Hippocampal formation (tissue), 2 donors: Measurements from ENCODE around the gene FKBP6.
"Not testable (repeated sequence)": the region's sequence is repeated elsewhere in the genome, so short reads cannot be mapped to it uniquely, and the experiment has no call there.

Experiments used
- DNase-seq, 2 donors: peaks; one replicate each; lab custom pipeline; 2025; lab: John Stamatoyannopoulos, UW

The FKBP6 gene

GRCh38 chr7:73395538-73396503 is 67.9 kb downstream of the FKBP6 start:
- no peak for DNase-seq

- DNase-seq: no peak
These were observed 69.7 kb downstream of the FKBP6 start for GRCh38 chr7:73397521-73398281.

- peak; percentile 28 to 37 for DNase-seq
These were observed 71.5 kb downstream of the FKBP6 start for GRCh38 chr7:73399185-73400050.

GRCh38 chr7:73404860-73405259 is 76.9 kb downstream of the FKBP6 start:
- not testable (repeated sequence) for DNase-seq
